Activated T-helper 2 cell treated with anti-CD3 and anti-CD28 coated beads, Interferon-gamma antibody, Interleukin-2, Interleukin-4, amounts not matched to agents 10 μg/mL and 5 μg/mL and 100 μg/mL, durations not matched to agents 14 hours and 24 hours and 36 hours (primary cell): ENCODE measurements around the gene KIF22. TPM values are rescaled to one million over a fixed set of nuclear protein-coding genes. Genes with fewer than 3 reads are reported as not detected.
"Not testable (repeated sequence)": the region's sequence is repeated elsewhere in the genome, so short reads cannot be mapped to it uniquely, and the experiment has no call there.

Source experiments
- DNase-seq: peaks from one replicate; pipeline ENCODE4 v3.0.0; 2021; ENCODE audit warnings: low spot score
- H3K27ac Mint-ChIP-seq: one replicate; pipeline ENCODE4 v1.8.0; 2021; ENCODE audit warnings: mixed read lengths
- H3K27me3 Mint-ChIP-seq: one replicate; pipeline ENCODE4 v1.8.0; 2021; ENCODE audit warnings: low read depth, mixed read lengths
- H3K36me3 Mint-ChIP-seq: one replicate; pipeline ENCODE4 v1.8.0; 2021; ENCODE audit warnings: low read depth, mixed read lengths
- H3K4me1 Mint-ChIP-seq: one replicate; pipeline ENCODE4 v1.8.0; 2021; ENCODE audit warnings: low read depth, mixed read lengths
- H3K4me3 Mint-ChIP-seq: one replicate; pipeline ENCODE4 v1.8.0; 2021; ENCODE audit warnings: low read depth, mild to moderate bottlenecking, moderate library complexity, mixed read lengths
- H3K9me3 Mint-ChIP-seq: one replicate; pipeline ENCODE4 v1.8.0; 2021; ENCODE audit warnings: mixed read lengths
- intact Hi-C: fragments of 100-400 bp; cut with micrococcal nuclease; formaldehyde crosslinking; loops from one replicate; pipeline ENCODE4 v1.15.1; 2023
- total RNA-seq: library from RNA; stranded (reverse); gene quantifications from 2 replicates; pipeline ENCODE4 v1.2.3, GENCODE V29; 2022

Gene KIF22
- 132 and 136 TPM in 2 replicates for total RNA-seq

- intact Hi-C loops: loop anchor here (1.0 to 2.0 kb wide), 5 partner anchors 15 to 90 kb away; partner anchors contain the start of genes C16orf54 and PAGR1
- H3K36me3 Mint-ChIP-seq: peaks cover 43% of the 10 kb centered on the region
- peak; percentile 100 for DNase-seq
- peaks cover 46% of the 10 kb centered on the region for H3K4me1 Mint-ChIP-seq
- peak within 1 kb of the TSS; percentile 98 for H3K4me3 Mint-ChIP-seq
- H3K27me3 Mint-ChIP-seq: no peaks in the 10 kb centered on the region
- no peaks in the 10 kb centered on the region for H3K9me3 Mint-ChIP-seq
- H3K27ac Mint-ChIP-seq: peak within 1 kb of the TSS; percentile 93
Observed at GRCh38 chr16:29790183-29790948, at the start of gene KIF22. TSS of gene KIF22 (plus strand) at chr16:29790751. CDS start at chr16:29790760, 9 bp downstream.

- Mint-ChIP-seq H3K9me3 (no peaks in the 10 kb centered on the region), H3K36me3 (peaks cover 58% of the 10 kb centered on the region), H3K4me1 (peaks cover 69% of the 10 kb centered on the region), H3K27ac (no peak overlapping the region), H3K27me3 (no peaks in the 10 kb centered on the region), H3K4me3 (peak overlapping the region; percentile 10)
- no peak for DNase-seq
- intact Hi-C loops: no loop called here
Observed at GRCh38 chr16:29742683-29743275, 47.8 kb upstream of the KIF22 start.

- Mint-ChIP-seq H3K27ac (peak overlapping the region; percentile 21), H3K36me3 (peaks cover 55% of the 10 kb centered on the region), H3K27me3 (no peaks in the 10 kb centered on the region), H3K4me1 (peaks cover 62% of the 10 kb centered on the region), H3K9me3 (no peaks in the 10 kb centered on the region), H3K4me3 (peak overlapping the region; percentile 49)
- DNase-seq: no peak
- intact Hi-C loops: no loop called here
Observed at GRCh38 chr16:29743475-29743826, 47.1 kb upstream of the KIF22 start.

GRCh38 chr16:29743827-29744531 lies 46.6 kb upstream of the KIF22 start:
- Mint-ChIP-seq H3K36me3 (peaks cover 54% of the 10 kb centered on the region), H3K4me3 (peak overlapping the region; percentile 45), H3K9me3 (no peaks in the 10 kb centered on the region), H3K4me1 (peaks cover 57% of the 10 kb centered on the region), H3K27me3 (no peaks in the 10 kb centered on the region), H3K27ac (peak overlapping the region; percentile 21)
- DNase-seq: no peak
- intact Hi-C loops: loop anchor here (2.0 kb wide), 1 partner anchor 47 kb away; the partner anchor contains the start of gene KIF22

GRCh38 chr16:29744541-29745101 lies 45.9 kb upstream of the KIF22 start:
- peak overlapping the region; percentile 94 for H3K27ac Mint-ChIP-seq
- intact Hi-C loops: loop anchor here (2.0 to 5.0 kb wide), 2 partner anchors 46 to 63 kb away; partner anchors contain the start of genes KIF22 and MAZ
- no peaks in the 10 kb centered on the region for H3K27me3 Mint-ChIP-seq
- peak overlapping the region; percentile 98 for H3K4me3 Mint-ChIP-seq
- H3K36me3 Mint-ChIP-seq: peaks cover 55% of the 10 kb centered on the region
- H3K4me1 Mint-ChIP-seq: peaks cover 53% of the 10 kb centered on the region
- no peak for DNase-seq
- H3K9me3 Mint-ChIP-seq: no peaks in the 10 kb centered on the region

GRCh38 chr16:29745121-29745852 lies 45.3 kb upstream of the KIF22 start:
- DNase-seq: peak; percentile 38
- Mint-ChIP-seq H3K27ac (peak overlapping the region; percentile 94), H3K36me3 (peaks cover 50% of the 10 kb centered on the region), H3K4me1 (peaks cover 46% of the 10 kb centered on the region), H3K4me3 (peak overlapping the region; percentile 98), H3K27me3 (no peaks in the 10 kb centered on the region), H3K9me3 (no peaks in the 10 kb centered on the region)
- intact Hi-C loops: loop anchor here (2.0 to 5.0 kb wide), 2 partner anchors 46 to 62 kb away; partner anchors contain the start of genes KIF22 and MAZ

GRCh38 chr16:29745853-29746345 lies 44.7 kb upstream of the KIF22 start, which contains the start of gene C16orf54:
TSS of gene C16orf54 (minus strand) at chr16:29745990. CDS start at chr16:29744951, 1,039 bp downstream.
- Mint-ChIP-seq H3K27me3 (no peaks in the 10 kb centered on the region), H3K4me1 (peaks cover 41% of the 10 kb centered on the region), H3K9me3 (no peaks in the 10 kb centered on the region), H3K4me3 (peak within 1 kb of the TSS; percentile 98), H3K27ac (peak within 1 kb of the TSS; percentile 94), H3K36me3 (peaks cover 46% of the 10 kb centered on the region)
- intact Hi-C loops: loop anchor here (1.0 to 5.0 kb wide), 4 partner anchors 8 to 61 kb away; partner anchors contain the start of genes KIF22 and MAZ
- peak; percentile 92 for DNase-seq

- Mint-ChIP-seq H3K4me1 (peaks cover 35% of the 10 kb centered on the region), H3K4me3 (peak overlapping the region; percentile 98), H3K36me3 (peaks cover 41% of the 10 kb centered on the region), H3K27ac (peak overlapping the region; percentile 94)
- intact Hi-C loops: loop anchor here (1.0 to 5.0 kb wide), 3 partner anchors 8 to 61 kb away; partner anchors contain the start of gene MAZ
- not testable (repeated sequence) for DNase-seq, H3K9me3 Mint-ChIP-seq, H3K27me3 Mint-ChIP-seq
Observed at GRCh38 chr16:29746518-29746917, 44.0 kb upstream of the KIF22 start.

- H3K27ac Mint-ChIP-seq: no peak overlapping the region
- intact Hi-C loops: loop anchor here (5.0 kb wide), 1 partner anchor 59 kb away; the partner anchor contains the start of gene MAZ
- H3K4me3 Mint-ChIP-seq: no peak overlapping the region
- H3K36me3 Mint-ChIP-seq: peaks cover 25% of the 10 kb centered on the region
- no peaks in the 10 kb centered on the region for H3K9me3 Mint-ChIP-seq
- peaks cover 28% of the 10 kb centered on the region for H3K4me1 Mint-ChIP-seq
- no peaks in the 10 kb centered on the region for H3K27me3 Mint-ChIP-seq
- DNase-seq: no peak
Observed at GRCh38 chr16:29747947-29748759, 42.4 kb upstream of the KIF22 start.

GRCh38 chr16:29748760-29749149 lies 41.8 kb upstream of the KIF22 start:
- not testable (repeated sequence) for H3K27ac Mint-ChIP-seq, H3K27me3 Mint-ChIP-seq, H3K9me3 Mint-ChIP-seq, H3K4me3 Mint-ChIP-seq, DNase-seq
- intact Hi-C loops: loop anchor here (5.0 kb wide), 1 partner anchor 59 kb away; the partner anchor contains the start of gene MAZ
- H3K36me3 Mint-ChIP-seq: peaks cover 19% of the 10 kb centered on the region
- peaks cover 23% of the 10 kb centered on the region for H3K4me1 Mint-ChIP-seq

GRCh38 chr16:29753516-29753915 lies 37.0 kb upstream of the KIF22 start:
- H3K27me3 Mint-ChIP-seq: no peaks in the 10 kb centered on the region

More at GRCh38 chr16:29753516-29753915, 37.0 kb upstream of the KIF22 start:
- no peak for DNase-seq
- Mint-ChIP-seq H3K36me3 (peaks cover 2% of the 10 kb centered on the region), H3K4me3 (no peak overlapping the region), H3K4me1 (peaks cover 11% of the 10 kb centered on the region), H3K27ac (no peak overlapping the region), H3K9me3 (no peaks in the 10 kb centered on the region)
- intact Hi-C loops: no loop called here
